GM19452 (cell line): Measurements from ENCODE around the gene REV1.
"Not testable (repeated sequence)": the region's sequence is repeated elsewhere in the genome, so short reads cannot be mapped to it uniquely, and the experiment has no call there.

ENCODE experiments used
- ATAC-seq: cut with Tn5 transposase; IDR thresholded peaks from one replicate; pipeline ENCODE4 v1.9.1; 2021; ENCODE audit not compliant: unreplicated experiment

REV1 gene

GRCh38 chr2:99368854-99369253 lies 121.0 kb downstream of the REV1 start:
- ATAC-seq: not testable (repeated sequence)

DNA sequence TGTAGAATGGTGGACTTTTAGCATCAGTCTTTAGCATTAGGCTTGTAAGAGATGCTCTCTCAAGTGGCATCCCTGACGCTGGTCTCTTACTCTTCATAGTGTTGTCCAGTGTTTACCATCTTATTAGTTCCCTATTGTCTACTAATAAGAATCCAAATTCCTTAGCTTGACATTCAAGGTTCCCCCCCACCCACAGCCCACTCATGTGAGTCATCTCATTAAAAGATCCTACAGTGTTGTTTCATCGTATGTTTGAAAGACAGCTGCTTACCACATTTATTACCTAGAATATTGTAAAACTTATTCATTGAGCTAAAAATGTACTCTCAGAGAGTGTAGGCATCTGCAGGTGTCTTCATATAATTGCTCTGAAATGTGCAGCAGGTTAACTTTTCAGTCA lies 124.2 kb downstream of the REV1 start:
- no peak for ATAC-seq

DNA sequence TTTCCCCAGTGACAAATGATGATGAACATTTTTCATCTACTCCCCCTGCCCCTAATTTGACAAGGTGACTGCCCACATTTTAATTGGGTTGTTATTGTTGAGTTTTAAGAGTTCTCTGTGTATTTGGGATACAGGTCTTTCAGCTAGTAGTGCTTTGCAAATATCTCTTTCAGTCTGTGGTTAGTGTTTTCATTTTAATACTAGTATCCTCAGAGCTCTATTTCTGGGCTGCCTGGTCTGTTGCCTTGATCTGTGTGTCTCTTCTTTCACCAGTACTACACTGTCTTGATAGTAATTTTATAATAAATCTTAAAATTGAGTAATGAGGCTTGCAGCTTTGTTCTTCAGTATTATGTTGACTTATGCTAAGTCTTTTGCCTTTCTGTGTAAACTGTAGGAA lies 133.0 kb downstream of the REV1 start:
- ATAC-seq: no peak

GRCh38 chr2:99354825-99355224 lies 135.0 kb downstream of the REV1 start:
- not testable (repeated sequence) for ATAC-seq

DNA sequence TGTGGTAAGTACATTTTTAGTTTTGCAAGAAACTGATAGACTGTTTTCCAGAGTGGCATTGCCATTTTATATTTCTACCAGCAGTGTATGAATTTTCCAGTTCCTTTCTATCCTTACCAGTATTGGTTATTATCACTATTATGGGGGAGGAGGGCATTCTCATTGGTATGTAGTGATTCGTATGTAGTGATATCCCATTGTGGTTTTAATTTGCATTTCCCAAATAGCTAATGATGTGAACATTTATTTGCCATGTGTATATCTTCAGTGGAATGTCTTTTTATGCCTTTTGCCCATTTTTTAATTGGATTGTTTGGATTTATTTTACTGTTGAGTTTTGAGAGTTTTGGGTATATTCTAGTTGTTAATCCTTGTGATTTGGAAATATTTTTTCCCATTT lies 135.7 kb downstream of the REV1 start:
- ATAC-seq: no peak
